Measurements from ENCODE around the gene TMEM100. TPM values are rescaled to one million over a fixed set of nuclear protein-coding genes. Genes with fewer than 3 reads are reported as not detected.

The TMEM100 gene
- total and polyA plus RNA-seq, 2 of the 8 experiments (the other 6 are each of a cell fraction or from before 2014, with no cell fraction given) = 0.36 to 0.48 TPM

- Histone ChIP-seq H3K4me2 (ENCODE audit: insufficient read depth in 1 of 2, low read depth in 2 of 2, low read length in 2 of 2) (peak overlapping the region; percentile 5 to 17; a peak in 1 of 4 replicates), H3K23ac (ENCODE audit: insufficient read length) (no peak overlapping the region), H3K79me1 (ENCODE audit: low read depth, low read length) (no peaks in the 10 kb centered on the region), H3K27me3 (replicated peaks in 1 of 4; ENCODE audit: control insufficient read depth in 3 of 4, extremely low read depth in 1 of 4, insufficient read depth in 3 of 4, low read length in 3 of 4) (no peaks in the 10 kb centered on the region), H2BK120ac (replicated peaks; ENCODE audit: low read depth, low read length) (no peak overlapping the region), H2BK5ac (ENCODE audit: low read depth, low read length) (0 out of 2 replicates have a peak overlapping the region, but pooled peaks have one; percentile 15), H3K4me3 (ENCODE audit: extremely low read depth in 1 of 4, insufficient read depth in 2 of 4, low read depth in 3 of 4, low read length in 4 of 4) (no peak overlapping the region), H2BK12ac (ENCODE audit: low read depth, low read length) (peak overlapping the region; percentile 52; the same call in 1 of the 2 replicates), H2AFZ (ENCODE audit: low read length) (peak overlapping the region; percentile 74; the same call in 1 of the 2 replicates), H4K8ac (ENCODE audit: extremely low read depth, insufficient read depth, low read length) (no peak overlapping the region), H3K36me3 (ENCODE audit: control insufficient read depth in 2 of 4, insufficient read depth in 4 of 4, low read length in 3 of 4) (no peaks in the 10 kb centered on the region), H3K79me2 (ENCODE audit: control insufficient read depth in 1 of 2, insufficient read depth in 2 of 2, low read length in 2 of 2) (no peaks in the 10 kb centered on the region), H3K23me2 (ENCODE audit: low read depth, low read length) (no peaks in the 10 kb centered on the region; the same call in 1 of the 2 replicates), H2BK20ac (ENCODE audit: low read length) (0 out of 2 replicates have a peak overlapping the region, but pooled peaks have one; percentile 83), H3K9me3 (ENCODE audit: insufficient read depth in 2 of 2, low read depth in 1 of 2, low read length in 1 of 2) (no peaks in the 10 kb centered on the region), H4K5ac (ENCODE audit: insufficient read length, low read depth, low read length) (no peak overlapping the region), H2BK15ac (ENCODE audit: low read length) (no peak overlapping the region), H3K56ac (replicated peaks; ENCODE audit: insufficient read length, low read depth, low read length) (no peak overlapping the region), H3K4me1 (replicated peaks in 1 of 4; ENCODE audit: control insufficient read depth in 3 of 4, insufficient read depth in 4 of 4, low read length in 3 of 4) (peaks cover 1 to 19% (median 15%) of the 10 kb centered on the region in 4 experiments; a peak in 4 of 7 replicates), H2AK5ac (ENCODE audit: low read depth, low read length) (no peak overlapping the region), H3K14ac (ENCODE audit: insufficient read length) (no peak overlapping the region), H3K27ac (ENCODE audit: low read depth, low read length) (no peak overlapping the region), H3K4ac (replicated peaks; ENCODE audit: insufficient read length, low read depth, low read length) (no peak overlapping the region), H3K9ac (replicated peaks in 1 of 4; ENCODE audit: extremely low read depth in 1 of 4, low read depth in 3 of 4, low read length in 3 of 4) (no peak overlapping the region), H3K18ac (ENCODE audit: extremely low read depth, low read length) (no peak overlapping the region), H4K91ac (replicated peaks; ENCODE audit: insufficient read length, low read length) (no peak overlapping the region), H4K20me1 (replicated peaks in 1 of 2; ENCODE audit: control insufficient read depth in 1 of 2, insufficient read depth in 2 of 2, low read length in 2 of 2) (no peaks in the 10 kb centered on the region)
- no peak for DNase-seq (ENCODE audit: low read depth in 1 of 2, low spot score in 2 of 2)
- ChIA-PET CTCF (ENCODE audit: partially characterized antibody) (interaction anchor here (0.6 to 2.5 kb wide), 6 partner anchors 10 to 100 kb away, joined by 3 to 10 read pairs (median 5); no protein-coding TSS in a partner anchor), POLR2A (ENCODE audit: partially characterized antibody) (no interaction called here)
- 58% methylated on average over 10 of the region's 10 CpGs; no CpG with 5 or more reads in 1 of the 2 experiments for WGBS, 2 experiments (ENCODE audit: extremely low coverage in 1 of 2, insufficient coverage in 1 of 2, insufficient read length in 1 of 2, insufficient replicate concordance in 2 of 2, low coverage in 1 of 2, low lambda C conversion rate in 2 of 2, missing lambda C conversion rate in 1 of 2)
- no peak for FAIRE-seq
- TF ChIP-seq, protein P1, sequence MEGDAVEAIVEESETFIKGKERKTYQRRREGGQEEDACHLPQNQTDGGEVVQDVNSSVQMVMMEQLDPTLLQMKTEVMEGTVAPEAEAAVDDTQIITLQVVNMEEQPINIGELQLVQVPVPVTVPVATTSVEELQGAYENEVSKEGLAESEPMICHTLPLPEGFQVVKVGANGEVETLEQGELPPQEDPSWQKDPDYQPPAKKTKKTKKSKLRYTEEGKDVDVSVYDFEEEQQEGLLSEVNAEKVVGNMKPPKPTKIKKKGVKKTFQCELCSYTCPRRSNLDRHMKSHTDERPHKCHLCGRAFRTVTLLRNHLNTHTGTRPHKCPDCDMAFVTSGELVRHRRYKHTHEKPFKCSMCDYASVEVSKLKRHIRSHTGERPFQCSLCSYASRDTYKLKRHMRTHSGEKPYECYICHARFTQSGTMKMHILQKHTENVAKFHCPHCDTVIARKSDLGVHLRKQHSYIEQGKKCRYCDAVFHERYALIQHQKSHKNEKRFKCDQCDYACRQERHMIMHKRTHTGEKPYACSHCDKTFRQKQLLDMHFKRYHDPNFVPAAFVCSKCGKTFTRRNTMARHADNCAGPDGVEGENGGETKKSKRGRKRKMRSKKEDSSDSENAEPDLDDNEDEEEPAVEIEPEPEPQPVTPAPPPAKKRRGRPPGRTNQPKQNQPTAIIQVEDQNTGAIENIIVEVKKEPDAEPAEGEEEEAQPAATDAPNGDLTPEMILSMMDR (IDR thresholded peaks at IDR 0.05; ENCODE audit: control extremely low read depth in 1 of 3, insufficient read depth in 1 of 3, low read depth in 1 of 3, low read length in 3 of 3) = no peak
- TF ChIP-seq SP2 (IDR thresholded peaks at IDR 0.05; ENCODE audit: low read length) (no peak), KDM1A (IDR thresholded peaks at IDR 0.05; ENCODE audit: borderline replicate concordance, low read length) (no peak), RXRA (IDR thresholded peaks at IDR 0.05; ENCODE audit: insufficient read depth, low read depth, low read length) (no peak), SIN3A (conservative IDR thresholded peaks at IDR 0.05 in 1 of 2, IDR thresholded peaks at IDR 0.05 in 1 of 2; ENCODE audit: low read depth in 1 of 2, low read length in 2 of 2) (no peak), SIX5 (IDR thresholded peaks at IDR 0.05; ENCODE audit: low read depth, low read length) (no peak), KDM4A (IDR thresholded peaks at IDR 0.05; ENCODE audit: low read depth, low read length, severe bottlenecking) (no peak), PHF8 (conservative IDR thresholded peaks at IDR 0.05; ENCODE audit: low read depth, low read length) (no peak), GABPA (IDR thresholded peaks at IDR 0.05; ENCODE audit: borderline replicate concordance, insufficient read depth, low read length) (no peak)
Observed at GRCh38 chr17:55731586-55732250, 9.1 kb upstream of the TMEM100 start.

Measured in H1 (cell line).